ENCODE results near the gene TCF3.

TCF3 gene

GRCh38 chr19:1626417-1627010 lies 25.9 kb downstream of the TCF3 start:
- H3K27ac ChIP-seq = no peak overlapping the region
- TF ChIP-seq CTCF (IDR thresholded peaks at IDR 0.05) = no peak
- peaks cover 14% of the 10 kb centered on the region for H3K36me3 ChIP-seq
- H3K27me3 ChIP-seq = no peaks in the 10 kb centered on the region
- no peaks in the 10 kb centered on the region for H3K9me3 ChIP-seq
- H3K4me3 ChIP-seq (ENCODE audit: low read depth in 1 of 2, low read length in 1 of 2) = no peak overlapping the region
- no peaks in the 10 kb centered on the region for H3K4me1 ChIP-seq (ENCODE audit: control insufficient read depth in 1 of 2, insufficient read depth in 1 of 2, low read depth in 1 of 2, low read length in 1 of 2)

- Histone ChIP-seq H3K4me1 (ENCODE audit: control insufficient read depth in 1 of 2, insufficient read depth in 1 of 2, low read depth in 1 of 2, low read length in 1 of 2) (no peaks in the 10 kb centered on the region), H3K36me3 (peaks cover 15% of the 10 kb centered on the region), H3K27me3 (no peaks in the 10 kb centered on the region), H3K9me3 (no peaks in the 10 kb centered on the region), H3K27ac (no peak overlapping the region), H3K4me3 (ENCODE audit: low read depth in 1 of 2, low read length in 1 of 2) (no peak overlapping the region)
- no peak for TF ChIP-seq CTCF (IDR thresholded peaks at IDR 0.05)
These were observed 28.0 kb downstream of the TCF3 start for GRCh38 chr19:1624458-1624857.

GRCh38 chr19:1622541-1622940 lies 29.9 kb downstream of the TCF3 start:
- H3K36me3 ChIP-seq = peaks cover 24% of the 10 kb centered on the region
- no peak for TF ChIP-seq CTCF (IDR thresholded peaks at IDR 0.05)
- no peaks in the 10 kb centered on the region for H3K9me3 ChIP-seq

GRCh38 chr19:1622007-1622406 lies 30.4 kb downstream of the TCF3 start:
- no peaks in the 10 kb centered on the region for H3K9me3 ChIP-seq
- no peaks in the 10 kb centered on the region for H3K4me1 ChIP-seq (ENCODE audit: control insufficient read depth in 1 of 2, insufficient read depth in 1 of 2, low read depth in 1 of 2, low read length in 1 of 2)
- TF ChIP-seq CTCF (IDR thresholded peaks at IDR 0.05) = no peak
- no peak overlapping the region for H3K27ac ChIP-seq
- H3K36me3 ChIP-seq = peaks cover 27% of the 10 kb centered on the region
- no peaks in the 10 kb centered on the region for H3K27me3 ChIP-seq
- H3K4me3 ChIP-seq (ENCODE audit: low read depth in 1 of 2, low read length in 1 of 2) = no peak overlapping the region

More at GRCh38 chr19:1622541-1622940, 29.9 kb downstream of the TCF3 start:
- Histone ChIP-seq H3K4me3 (ENCODE audit: low read depth in 1 of 2, low read length in 1 of 2) (no peak overlapping the region), H3K27ac (no peak overlapping the region), H3K4me1 (ENCODE audit: control insufficient read depth in 1 of 2, insufficient read depth in 1 of 2, low read depth in 1 of 2, low read length in 1 of 2) (no peaks in the 10 kb centered on the region), H3K27me3 (no peaks in the 10 kb centered on the region)

GRCh38 chr19:1621574-1621973 lies 30.8 kb downstream of the TCF3 start:
- peaks cover 28% of the 10 kb centered on the region for H3K36me3 ChIP-seq
- no peak overlapping the region for H3K27ac ChIP-seq
- no peak for TF ChIP-seq CTCF (IDR thresholded peaks at IDR 0.05)
- no peaks in the 10 kb centered on the region for H3K9me3 ChIP-seq
- no peaks in the 10 kb centered on the region for H3K27me3 ChIP-seq
- H3K4me3 ChIP-seq (ENCODE audit: low read depth in 1 of 2, low read length in 1 of 2) = no peak overlapping the region
- H3K4me1 ChIP-seq (ENCODE audit: control insufficient read depth in 1 of 2, insufficient read depth in 1 of 2, low read depth in 1 of 2, low read length in 1 of 2) = no peaks in the 10 kb centered on the region
